ENCODE results near the gene HVCN1. TPM values are rescaled to one million over a fixed set of nuclear protein-coding genes. Genes with fewer than 3 reads are reported as not detected.

The HVCN1 gene
- total RNA-seq, 1 donor from 2014 or later = 0.71 TPM

- peaks cover 2% of the 10 kb centered on the region for H3K27me3 Mint-ChIP-seq (ENCODE audit: unreplicated experiment)
- H3K4me1 Mint-ChIP-seq (ENCODE audit: low read depth, unreplicated experiment) = no peaks in the 10 kb centered on the region
- DNase-seq = no peak
Observed at GRCh38 chr12:110600254-110600653, 88.7 kb downstream of the HVCN1 start.

GRCh38 chr12:110599334-110599733 lies 89.6 kb downstream of the HVCN1 start:
- H3K4me3 Mint-ChIP-seq (ENCODE audit: unreplicated experiment) = no peak overlapping the region
- H3K36me3 Mint-ChIP-seq (ENCODE audit: unreplicated experiment) = no peaks in the 10 kb centered on the region
- no peak for TF ChIP-seq CTCF (IDR thresholded peaks at IDR 0.05; ENCODE audit: partially characterized antibody, unreplicated experiment)
- no peaks in the 10 kb centered on the region for H3K9me3 Mint-ChIP-seq (ENCODE audit: unreplicated experiment)
- no peak for DNase-seq
- H3K27ac Mint-ChIP-seq (ENCODE audit: unreplicated experiment) = no peak overlapping the region
- no peaks in the 10 kb centered on the region for H3K27me3 Mint-ChIP-seq (ENCODE audit: unreplicated experiment)
- H3K4me1 Mint-ChIP-seq (ENCODE audit: low read depth, unreplicated experiment) = no peaks in the 10 kb centered on the region

More at GRCh38 chr12:110600254-110600653, 88.7 kb downstream of the HVCN1 start:
- TF ChIP-seq CTCF (IDR thresholded peaks at IDR 0.05; ENCODE audit: partially characterized antibody, unreplicated experiment) = no peak
- Mint-ChIP-seq H3K27ac (ENCODE audit: unreplicated experiment) (no peak overlapping the region), H3K4me3 (ENCODE audit: unreplicated experiment) (no peak overlapping the region), H3K36me3 (ENCODE audit: unreplicated experiment) (no peaks in the 10 kb centered on the region), H3K9me3 (ENCODE audit: unreplicated experiment) (no peaks in the 10 kb centered on the region)

Other genes with a start within 250 kb of the HVCN1 start
- gene ARPC3, start 238.8 kb downstream of the HVCN1 start, total RNA-seq (ENCODE audit: unreplicated experiment) = 190 TPM
- 17.5 TPM for gene GPN3, start 220.9 kb downstream of the HVCN1 start, total RNA-seq (ENCODE audit: unreplicated experiment)
- 21.7 TPM for gene FAM216A, start 220.3 kb downstream of the HVCN1 start, total RNA-seq (ENCODE audit: unreplicated experiment)
- gene VPS29, start 187.0 kb downstream of the HVCN1 start, total RNA-seq (ENCODE audit: unreplicated experiment) = 94.6 TPM
- gene RAD9B, start 186.8 kb downstream of the HVCN1 start, total RNA-seq (ENCODE audit: unreplicated experiment) = 0.49 TPM
- gene PPTC7, start 105.8 kb downstream of the HVCN1 start, total RNA-seq (ENCODE audit: unreplicated experiment) = 11.4 TPM
- gene TCTN1, start 75.0 kb downstream of the HVCN1 start, total RNA-seq (ENCODE audit: unreplicated experiment) = 21.8 TPM
- gene PPP1CC, start 53.8 kb upstream of the HVCN1 start, total RNA-seq (ENCODE audit: unreplicated experiment) = 137 TPM
- 0.32 TPM for gene CCDC63, start 157.9 kb upstream of the HVCN1 start, total RNA-seq (ENCODE audit: unreplicated experiment)
- not detected for gene MYL2, start 231.5 kb upstream of the HVCN1 start, total RNA-seq (ENCODE audit: unreplicated experiment)

Data from glutamatergic neuron (in vitro differentiated cells).